ENCODE results near the gene PATJ. TPM values are rescaled to one million over a fixed set of nuclear protein-coding genes. Genes with fewer than 3 reads are reported as not detected.

Gene PATJ
- polyA plus RNA-seq, 1 donor (not counting 4 experiments of a cell fraction or from before 2014, with no cell fraction given): 28.1 TPM

- no peaks in the 10 kb centered on the region for H3K79me2 ChIP-seq (ENCODE audit: control insufficient read depth, insufficient read depth, low read length)
- H3K4me2 ChIP-seq (ENCODE audit: control insufficient read depth, extremely low read depth, insufficient read depth, low read depth, low read length): no peak overlapping the region
- no peak for FAIRE-seq
- H3K27ac ChIP-seq (ENCODE audit: control insufficient read depth, insufficient read depth, low read length): no peak overlapping the region
- no peak for DNase-seq (ENCODE audit: low read depth, low spot score)
- no peak overlapping the region for H3K9ac ChIP-seq (ENCODE audit: control insufficient read depth, extremely low read depth, insufficient read depth, low read length)
- no peak overlapping the region for H2AFZ ChIP-seq (ENCODE audit: control insufficient read depth, low read length)
- H3K9me1 ChIP-seq (ENCODE audit: control insufficient read depth, extremely low read depth, insufficient read depth, low read length): no peaks in the 10 kb centered on the region
- dilution Hi-C loops (cut with MboI; ENCODE audit: extremely low pct_ligation_motif_present, low sequenced_read_pairs): no loop called here
- H3K4me1 ChIP-seq (ENCODE audit: control insufficient read depth, extremely low read depth, insufficient read depth, low read length): no peaks in the 10 kb centered on the region
- H3K4me3 ChIP-seq (ENCODE audit: control insufficient read depth in 2 of 3, extremely low read depth in 1 of 3, insufficient read depth in 2 of 3, low read depth in 1 of 3, low read length in 3 of 3): no peak overlapping the region
- TF ChIP-seq CTCF (optimal IDR thresholded peaks at IDR 0.05 in 1 of 3, IDR thresholded peaks at IDR 0.05 in 1 of 3, conservative IDR thresholded peaks at IDR 0.05 in 1 of 3; ENCODE audit: extremely low read depth in 1 of 3, insufficient read depth in 2 of 3, low read length in 3 of 3) (no peak), EZH2 (IDR thresholded peaks at IDR 0.05; ENCODE audit: low read length) (no peak)
- no peaks in the 10 kb centered on the region for H4K20me1 ChIP-seq (ENCODE audit: control insufficient read depth, extremely low read depth, insufficient read depth, low read length)
- H3K27me3 ChIP-seq (ENCODE audit: control insufficient read depth, extremely low read depth, insufficient read depth, low read length): no peaks in the 10 kb centered on the region
- H3K36me3 ChIP-seq (ENCODE audit: control insufficient read depth in 2 of 2, extremely low read depth in 1 of 2, insufficient read depth in 2 of 2, low read length in 2 of 2): peaks cover 0 to 26% of the 10 kb centered on the region in 2 experiments
- H3K9me3 ChIP-seq (ENCODE audit: control insufficient read depth, low read depth, low read length): no peaks in the 10 kb centered on the region
Measured at GRCh38 chr1:62113507-62113906, 371.2 kb downstream of the PATJ start.

GRCh38 chr1:62117018-62117750 is 374.9 kb downstream of the PATJ start:
- Histone ChIP-seq H3K9me1 (ENCODE audit: control insufficient read depth, extremely low read depth, insufficient read depth, low read length) (no peaks in the 10 kb centered on the region), H3K9ac (ENCODE audit: control insufficient read depth, extremely low read depth, insufficient read depth, low read length) (no peak overlapping the region), H3K36me3 (ENCODE audit: control insufficient read depth in 2 of 2, extremely low read depth in 1 of 2, insufficient read depth in 2 of 2, low read length in 2 of 2) (peaks cover 0 to 18% of the 10 kb centered on the region in 2 experiments), H3K4me2 (ENCODE audit: control insufficient read depth, extremely low read depth, insufficient read depth, low read depth, low read length) (no peak overlapping the region), H4K20me1 (ENCODE audit: control insufficient read depth, extremely low read depth, insufficient read depth, low read length) (no peaks in the 10 kb centered on the region), H3K27me3 (ENCODE audit: control insufficient read depth, extremely low read depth, insufficient read depth, low read length) (no peaks in the 10 kb centered on the region), H2AFZ (ENCODE audit: control insufficient read depth, low read length) (no peak overlapping the region), H3K27ac (ENCODE audit: control insufficient read depth, insufficient read depth, low read length) (no peak overlapping the region), H3K4me1 (ENCODE audit: control insufficient read depth, extremely low read depth, insufficient read depth, low read length) (peaks cover 6% of the 10 kb centered on the region), H3K79me2 (ENCODE audit: control insufficient read depth, insufficient read depth, low read length) (no peaks in the 10 kb centered on the region), H3K9me3 (ENCODE audit: control insufficient read depth, low read depth, low read length) (no peaks in the 10 kb centered on the region), H3K4me3 (ENCODE audit: control insufficient read depth in 2 of 3, extremely low read depth in 1 of 3, insufficient read depth in 2 of 3, low read depth in 1 of 3, low read length in 3 of 3) (no peak overlapping the region)
- no peak for FAIRE-seq
- TF ChIP-seq CTCF (optimal IDR thresholded peaks at IDR 0.05 in 1 of 3, IDR thresholded peaks at IDR 0.05 in 1 of 3, conservative IDR thresholded peaks at IDR 0.05 in 1 of 3; ENCODE audit: extremely low read depth in 1 of 3, insufficient read depth in 2 of 3, low read length in 3 of 3): no peak
- no peak for TF ChIP-seq EZH2 (IDR thresholded peaks at IDR 0.05; ENCODE audit: low read length)
- DNase-seq (ENCODE audit: low read depth, low spot score): no peak
- dilution Hi-C loops (cut with MboI; ENCODE audit: extremely low pct_ligation_motif_present, low sequenced_read_pairs): no loop called here

All from keratinocyte (primary cell).